Measurements from ENCODE around the gene ZHX3.

ZHX3 gene

DNA sequence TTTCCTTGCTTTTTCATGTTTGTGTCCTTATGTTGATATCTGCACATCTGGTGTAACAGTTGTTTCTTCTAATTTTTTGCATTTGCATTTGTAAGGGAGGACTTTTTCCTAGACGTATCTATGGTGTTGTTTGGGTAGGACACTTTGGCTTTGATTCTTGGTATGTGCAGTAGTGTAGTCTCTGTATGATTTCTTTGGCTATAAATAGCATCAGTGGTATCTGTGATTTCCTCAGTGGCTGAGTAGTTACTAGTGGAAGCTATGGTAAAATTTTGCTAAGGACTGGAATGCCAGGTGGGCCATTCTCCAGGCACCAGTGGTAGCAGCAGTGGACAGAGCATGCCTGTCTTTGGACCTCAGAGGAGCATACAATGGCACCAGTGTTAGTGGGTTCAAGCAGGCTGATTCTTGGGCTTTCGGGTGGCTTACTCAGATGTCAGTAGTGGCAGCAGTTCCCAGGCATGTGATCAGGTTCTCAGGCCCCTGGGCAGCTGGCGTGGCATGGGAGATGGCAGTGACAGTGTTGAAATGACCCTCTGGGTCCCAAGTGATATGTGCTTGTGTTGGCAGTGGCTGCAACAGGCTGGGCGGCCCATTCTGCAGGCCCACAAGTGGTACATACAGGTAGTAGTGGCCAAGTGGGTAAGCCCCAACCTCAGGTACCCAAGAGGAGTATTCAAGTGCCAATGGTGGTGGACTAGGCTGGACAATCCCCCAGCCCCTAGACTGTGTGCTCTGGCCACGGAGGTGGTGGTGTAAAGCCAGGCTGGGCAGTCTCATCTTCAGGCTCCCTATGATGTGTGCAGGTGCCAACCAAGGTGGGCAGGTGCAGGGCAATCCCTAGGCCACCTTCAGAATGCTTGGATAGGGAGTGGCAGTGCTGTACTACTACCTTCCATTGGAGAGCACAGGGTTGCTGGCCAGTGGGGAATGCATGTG lies 125.7 kb downstream of the ZHX3 start:
- DNase-seq (ENCODE audit: low read depth, low spot score), result no peak

DNA sequence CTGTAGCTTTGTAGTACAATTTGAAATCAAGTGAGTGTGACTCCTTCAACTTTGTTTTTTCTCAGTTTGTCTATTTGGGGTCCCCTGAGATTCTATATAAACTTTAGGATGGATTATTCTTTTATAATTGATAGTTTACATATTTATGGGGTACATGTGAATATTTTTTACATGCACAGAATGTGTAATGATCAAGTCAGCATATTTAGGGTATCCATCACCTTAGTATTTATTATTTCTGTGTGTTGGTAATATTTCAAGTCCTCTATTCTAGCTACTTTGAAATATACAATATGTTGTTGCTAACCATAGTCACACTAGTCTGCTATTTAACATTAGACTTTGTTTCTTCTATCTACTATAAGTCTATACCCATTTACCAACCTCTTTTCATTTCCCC lies 129.9 kb downstream of the ZHX3 start:
- no peak for DNase-seq (ENCODE audit: low read depth, low spot score)

DNA sequence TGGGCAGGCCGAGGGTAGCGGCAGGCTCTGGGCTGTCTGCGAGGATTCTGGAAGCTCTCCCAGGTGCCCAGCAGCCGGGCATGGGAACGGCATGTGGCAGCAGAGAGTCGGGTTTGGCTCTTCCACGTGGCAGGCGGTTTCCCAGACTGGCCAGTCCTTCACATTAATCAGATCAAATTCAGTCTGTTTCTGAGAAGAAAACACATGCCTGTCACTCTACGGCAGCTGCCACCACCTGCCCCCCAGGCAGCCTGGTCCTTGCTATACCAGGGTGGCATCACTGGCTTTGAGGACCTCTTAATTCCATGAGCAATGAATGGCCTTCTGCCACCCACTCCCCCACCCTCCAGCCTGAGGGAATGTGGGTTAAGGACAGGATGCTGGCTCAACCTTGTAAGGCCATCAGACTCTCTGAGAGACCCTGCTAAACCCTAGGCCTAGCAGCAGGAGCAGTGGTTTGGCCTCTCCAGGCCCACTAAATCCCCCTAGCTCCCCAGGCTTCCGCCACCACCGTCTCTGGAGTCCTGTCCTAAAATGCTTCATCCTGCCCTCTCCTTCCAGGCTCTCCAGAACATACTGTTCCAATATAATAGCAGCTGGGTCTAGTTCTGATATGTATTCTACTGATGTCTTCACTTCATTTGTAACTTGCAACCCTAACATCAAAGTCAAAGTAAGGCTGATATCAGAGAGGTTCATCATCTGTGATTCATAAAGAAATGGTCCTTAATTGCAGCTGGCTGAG lies 132.3 kb downstream of the ZHX3 start:
- no peak for DNase-seq (ENCODE audit: low read depth, low spot score)

GRCh38 chr20:41183831-41184230 lies 133.7 kb downstream of the ZHX3 start:
- DNase-seq (ENCODE audit: low read depth, low spot score), result no peak

DNA sequence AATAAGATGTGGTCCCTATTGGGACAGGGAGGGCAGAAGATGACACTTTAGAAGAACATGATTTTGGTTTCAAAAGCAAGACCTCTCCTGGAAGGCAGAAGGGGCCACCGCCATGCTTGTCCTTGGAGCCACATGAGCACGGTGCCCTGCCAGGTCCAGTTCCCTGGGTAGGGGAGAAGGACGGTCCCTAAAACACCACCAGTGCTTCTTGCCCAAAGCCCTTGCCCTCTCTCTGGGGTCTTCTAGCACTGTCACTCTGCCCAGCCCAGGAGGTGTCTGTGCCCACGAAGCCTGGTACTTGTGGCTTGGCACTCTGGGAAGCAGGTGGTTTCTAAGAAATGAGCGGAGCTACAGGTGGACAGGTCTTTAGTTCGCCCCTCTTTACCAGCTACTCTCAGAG lies 134.1 kb downstream of the ZHX3 start:
- DNase-seq (ENCODE audit: low read depth, low spot score), result no peak

DNA sequence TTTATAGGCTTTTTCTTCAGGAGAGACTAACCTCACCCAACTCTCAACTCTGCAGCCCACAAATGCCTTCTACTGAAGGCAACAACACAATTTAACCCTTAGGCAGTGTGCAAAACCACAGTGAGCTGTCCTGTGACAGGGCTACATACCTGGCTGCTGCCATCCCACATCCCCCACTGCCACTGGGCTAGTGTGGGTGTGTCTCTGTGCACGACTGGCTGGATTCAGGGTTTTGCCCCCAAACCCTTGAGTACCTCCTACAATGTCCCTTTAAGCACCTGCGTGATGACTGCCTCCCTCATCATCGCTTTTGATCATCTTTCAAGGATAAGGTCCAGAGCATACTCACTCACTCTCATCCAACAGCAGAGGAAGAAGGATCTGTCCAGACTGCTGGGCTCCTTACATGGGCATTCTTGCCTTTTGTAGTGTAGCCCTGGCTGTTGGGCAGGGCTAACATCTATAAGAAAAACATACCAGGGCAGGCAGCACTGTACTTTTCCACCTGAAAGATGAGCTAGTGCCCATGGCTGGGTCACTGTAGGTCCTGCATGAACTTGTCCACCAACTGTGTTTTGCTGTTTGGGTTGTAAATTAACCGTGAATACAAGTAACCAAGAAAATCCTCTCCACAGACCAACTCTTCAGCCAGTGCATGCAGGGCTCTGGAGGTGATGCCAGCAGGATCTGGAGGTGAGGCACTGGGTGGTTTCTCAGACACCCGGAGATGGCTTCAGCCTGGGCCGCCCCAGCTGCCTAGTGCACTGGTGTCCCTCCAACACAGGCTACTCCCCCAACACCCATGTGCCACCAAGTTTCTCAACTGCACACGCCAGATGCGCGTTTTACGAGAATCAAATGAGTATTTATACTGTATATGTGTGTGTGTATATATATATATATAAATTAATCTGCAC lies 135.0 kb downstream of the ZHX3 start:
- no peak for DNase-seq (ENCODE audit: low read depth, low spot score)

GRCh38 chr20:41181567-41181966 lies 136.0 kb downstream of the ZHX3 start:
- DNase-seq (ENCODE audit: low read depth, low spot score), result no peak

- DNase-seq (ENCODE audit: low read depth, low spot score), result no peak
Observed at GRCh38 chr20:41180599-41181333, 136.8 kb downstream of the ZHX3 start.

DNA sequence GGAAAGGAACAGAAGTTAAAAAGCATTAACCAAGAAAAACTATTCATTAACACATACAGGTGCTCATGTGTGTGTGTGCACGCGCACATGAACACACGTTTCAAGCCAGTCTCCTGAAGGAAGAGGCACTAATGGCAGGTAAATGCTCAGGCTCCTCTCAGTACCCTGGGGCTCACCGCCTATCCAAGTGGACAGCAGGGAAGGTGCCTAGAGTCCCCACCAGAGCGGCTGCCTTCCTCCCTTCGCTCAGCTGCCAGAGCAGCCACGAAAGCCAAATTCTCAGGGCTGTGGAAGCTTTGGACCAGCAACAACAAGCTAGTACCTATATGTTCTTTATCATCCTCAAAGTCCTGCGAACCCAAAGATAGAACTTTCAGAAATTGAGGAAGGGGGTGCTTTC lies 137.6 kb downstream of the ZHX3 start:
- no peak for DNase-seq (ENCODE audit: low read depth, low spot score)

DNA sequence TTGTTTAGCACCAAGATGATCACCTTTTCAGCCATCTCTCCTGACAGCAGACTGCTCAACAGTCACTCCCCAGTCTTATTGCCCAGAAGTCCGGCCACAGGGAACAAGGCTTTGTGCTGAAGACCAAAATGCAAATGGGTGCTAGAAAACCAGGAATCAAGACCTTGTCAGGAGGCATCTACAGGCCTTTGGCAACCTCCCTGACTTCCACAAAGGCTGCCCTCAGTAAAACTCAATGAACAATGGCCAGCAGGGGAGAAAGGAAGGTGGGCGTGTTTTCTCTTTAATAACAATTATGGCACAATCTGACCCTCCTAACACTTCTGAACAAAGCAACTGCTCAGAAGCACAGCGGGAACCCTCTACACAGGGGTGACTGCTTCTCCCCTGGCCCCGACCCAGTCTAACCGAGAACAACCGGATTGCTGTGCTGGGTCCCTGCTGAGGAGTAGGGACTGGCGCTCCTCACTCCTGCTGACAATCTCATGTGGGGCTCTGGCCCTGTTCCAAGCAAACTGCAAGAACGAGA lies 138.6 kb downstream of the ZHX3 start:
- DNase-seq (ENCODE audit: low read depth, low spot score), result peak; percentile 56

GRCh38 chr20:41178495-41178894 lies 139.0 kb downstream of the ZHX3 start:
- no peak for DNase-seq (ENCODE audit: low read depth, low spot score)

GRCh38 chr20:41177636-41178035 lies 139.9 kb downstream of the ZHX3 start:
- DNase-seq (ENCODE audit: low read depth, low spot score), result no peak

DNA sequence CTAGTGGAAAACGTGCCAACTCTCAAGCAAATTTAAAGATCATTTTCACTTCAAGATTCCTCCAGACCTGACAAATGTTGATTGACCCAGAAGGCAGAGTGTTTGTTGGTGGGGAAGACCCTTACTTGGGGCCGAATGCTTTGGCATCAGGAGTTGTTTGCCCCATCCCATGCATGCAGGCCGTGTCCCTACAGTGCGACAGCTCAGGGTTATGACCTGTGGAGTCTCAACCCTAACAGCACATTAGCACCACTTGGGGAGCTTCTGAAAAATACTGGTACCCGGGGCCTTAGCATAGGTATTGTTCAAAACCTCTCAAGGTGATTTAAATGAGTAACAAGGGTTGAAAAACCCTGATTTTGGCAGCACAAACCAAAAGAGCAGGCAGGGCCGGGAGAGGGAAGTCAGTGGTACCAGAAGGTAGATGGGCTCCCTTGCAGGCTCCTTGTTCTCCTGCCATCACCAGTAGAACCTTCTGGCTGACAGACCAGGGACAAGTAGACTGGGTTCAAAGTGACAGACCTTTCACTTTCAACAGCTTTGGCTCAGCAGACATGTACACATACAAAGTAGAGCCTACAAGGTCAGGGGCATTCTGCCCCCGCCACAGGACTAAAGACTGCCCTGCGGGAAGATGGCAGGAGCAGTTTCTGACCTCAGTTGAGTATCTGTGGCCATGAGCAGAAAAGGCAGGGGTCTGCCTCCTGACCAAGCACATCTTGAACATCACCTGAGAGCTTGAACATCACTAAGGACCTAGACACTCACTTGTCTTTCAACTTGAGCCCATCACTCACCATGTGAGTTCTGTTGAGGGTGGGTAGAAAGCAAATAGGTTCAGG lies 140.6 kb downstream of the ZHX3 start:
- no peak for DNase-seq (ENCODE audit: low read depth, low spot score)

DNA sequence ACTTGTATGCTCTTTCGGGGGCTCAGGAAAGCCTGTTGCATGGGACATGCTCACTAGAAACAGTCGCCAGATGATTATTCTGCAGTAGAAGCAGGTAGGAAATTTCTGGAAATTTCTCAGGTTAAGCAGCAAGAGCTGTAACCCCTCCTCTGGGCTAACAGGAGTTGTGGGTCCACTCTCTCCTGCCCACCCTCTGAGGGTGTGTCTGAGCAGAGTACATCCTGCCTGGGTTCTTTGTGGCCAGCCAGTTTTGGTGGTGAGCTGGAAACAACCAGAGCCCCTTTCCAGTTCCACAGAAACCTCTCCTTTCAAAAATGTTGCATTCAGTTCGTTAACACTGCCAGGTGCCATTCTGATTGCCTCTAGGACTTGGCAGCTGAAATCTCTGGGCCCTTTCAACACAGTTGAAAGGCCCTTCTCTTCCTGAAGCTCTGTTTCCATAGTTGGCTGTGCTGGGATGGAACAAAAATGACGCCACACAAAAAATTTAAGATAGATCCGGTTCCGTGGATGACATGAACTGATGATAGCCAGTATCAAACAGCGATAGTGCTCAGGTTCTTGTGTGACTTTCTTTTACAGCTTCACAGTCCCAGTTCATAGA lies 141.7 kb downstream of the ZHX3 start:
- DNase-seq (ENCODE audit: low read depth, low spot score), result no peak

DNA sequence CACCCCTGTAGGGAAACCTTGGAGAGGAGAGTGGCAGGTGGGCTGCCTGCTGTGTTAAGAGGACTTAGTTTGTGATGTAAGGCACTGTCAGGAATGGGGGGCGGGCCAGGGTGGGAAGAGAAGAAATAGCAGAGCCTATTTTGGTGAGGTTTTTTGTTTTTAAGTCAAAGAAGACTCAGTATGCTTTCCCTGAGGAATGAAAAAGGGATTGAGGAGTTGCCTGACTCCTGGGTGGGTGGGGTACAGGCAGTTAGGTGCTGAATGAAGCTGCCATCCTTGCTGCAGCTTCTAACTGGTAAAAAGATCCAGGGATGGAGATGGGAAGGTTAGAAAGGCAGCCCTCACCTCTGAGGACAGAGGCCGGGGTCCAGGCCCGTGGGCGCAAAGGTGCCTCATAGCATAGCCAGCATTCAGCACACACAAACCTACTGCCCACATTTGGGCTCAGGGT lies 142.3 kb downstream of the ZHX3 start:
- no peak for DNase-seq (ENCODE audit: low read depth, low spot score)

GRCh38 chr20:41174782-41175181 lies 142.7 kb downstream of the ZHX3 start:
- DNase-seq (ENCODE audit: low read depth, low spot score), result no peak

- DNase-seq (ENCODE audit: low read depth, low spot score), result no peak
Observed at GRCh38 chr20:41174373-41174772, 143.2 kb downstream of the ZHX3 start.

- no peak for DNase-seq (ENCODE audit: low read depth, low spot score)
Observed at GRCh38 chr20:41173791-41174341, 143.7 kb downstream of the ZHX3 start.

- DNase-seq (ENCODE audit: low read depth, low spot score), result no peak
Observed at GRCh38 chr20:41173161-41173721, 144.3 kb downstream of the ZHX3 start.
